ENCODE results near the gene LUC7L. TPM values are rescaled to one million over a fixed set of nuclear protein-coding genes. Genes with fewer than 3 reads are reported as not detected.
"Not testable (repeated sequence)": the region's sequence is repeated elsewhere in the genome, so short reads cannot be mapped to it uniquely, and the experiment has no call there.

The LUC7L gene
- total and polyA plus RNA-seq, 2 donors: 47.0 to 112 TPM

- 80% methylated on average over 22 of the region's 22 CpGs for WGBS
- Histone ChIP-seq H3K4me1 (ENCODE audit: insufficient read depth) (no peaks in the 10 kb centered on the region), H3K4me3 (ENCODE audit: low read depth, low read length) (no peak overlapping the region), H3K36me3 (ENCODE audit: insufficient read depth) (peaks cover 2% of the 10 kb centered on the region), H3K27ac (ENCODE audit: low read depth) (no peak overlapping the region)
- DNase-seq (ENCODE audit: extremely low spot score): no peak
Observed at GRCh38 chr16:229731-230281, 557 bp upstream of the LUC7L start.

DNA sequence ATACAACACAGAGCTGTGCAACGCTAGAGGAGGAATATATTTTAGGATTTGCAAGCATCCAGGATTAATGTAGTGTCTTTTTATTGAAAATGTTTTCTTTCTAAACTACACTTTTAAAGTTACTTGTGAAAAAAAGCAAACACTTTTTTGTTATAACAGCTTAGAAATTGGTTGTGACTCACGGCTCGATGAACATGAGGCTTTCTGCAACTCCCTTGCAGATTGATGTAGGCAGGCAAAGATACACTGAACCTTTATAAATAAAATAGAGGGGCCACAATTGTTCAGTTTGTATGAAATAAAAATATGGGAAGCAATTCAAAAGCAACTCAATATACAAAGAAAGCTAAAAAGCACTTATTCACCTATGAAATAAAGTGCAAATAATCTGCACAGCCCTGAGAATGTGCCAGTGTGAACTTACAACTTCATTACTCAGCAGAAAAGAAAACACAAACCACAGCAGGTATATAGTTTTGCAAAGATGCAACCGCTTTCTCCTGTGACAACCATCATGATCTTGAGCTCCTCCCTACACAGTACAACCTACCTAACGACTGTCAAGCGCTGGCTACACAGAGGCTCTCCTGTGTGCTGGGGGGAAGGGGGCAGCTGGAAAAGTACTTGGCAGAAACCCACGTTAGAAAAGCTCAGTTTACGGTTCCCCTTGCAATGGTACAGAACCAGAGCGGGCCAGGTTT lies 948 bp downstream of the LUC7L start:
- 18% methylated on average over 9 of the region's 9 CpGs for WGBS
- Histone ChIP-seq H3K27ac (ENCODE audit: low read depth) (no peak overlapping the region), H3K36me3 (ENCODE audit: insufficient read depth) (peaks cover 2% of the 10 kb centered on the region), H3K4me1 (ENCODE audit: insufficient read depth) (no peaks in the 10 kb centered on the region), H3K4me3 (ENCODE audit: low read depth, low read length) (peak overlapping the region; percentile 77)
- no peak for DNase-seq (ENCODE audit: extremely low spot score)

GRCh38 chr16:220021-220420 lies 9.2 kb downstream of the LUC7L start:
- Histone ChIP-seq H3K27ac (ENCODE audit: low read depth) (no peak overlapping the region), H3K36me3 (ENCODE audit: insufficient read depth) (peaks cover 7% of the 10 kb centered on the region), H3K4me3 (ENCODE audit: low read depth, low read length) (no peak overlapping the region), H3K4me1 (ENCODE audit: insufficient read depth) (no peaks in the 10 kb centered on the region)
- no peak for DNase-seq (ENCODE audit: extremely low spot score)
- 71% methylated on average over 4 of the region's 4 CpGs for WGBS

DNA sequence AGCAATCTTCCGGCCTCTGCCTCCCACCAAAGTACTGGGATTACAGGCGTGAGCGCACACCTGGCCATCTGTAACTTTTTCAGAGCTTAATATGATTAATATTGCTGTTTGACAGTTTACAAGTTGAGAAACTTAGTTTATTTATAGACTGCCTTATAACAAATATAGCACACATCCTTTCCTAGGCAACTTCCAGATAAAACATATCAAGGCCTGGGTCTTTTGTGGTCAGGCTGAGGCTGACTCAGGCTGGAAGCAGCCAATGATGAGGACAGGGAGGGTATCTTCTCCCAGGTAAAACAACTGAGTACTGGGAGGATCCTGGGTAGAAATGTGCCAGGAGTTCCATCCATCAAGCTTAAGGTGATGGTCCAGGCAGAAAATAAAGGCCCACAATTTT lies 16.2 kb downstream of the LUC7L start:
- no peak overlapping the region for H3K27ac ChIP-seq (ENCODE audit: low read depth)
- no peaks in the 10 kb centered on the region for H3K4me1 ChIP-seq (ENCODE audit: insufficient read depth)
- DNase-seq (ENCODE audit: extremely low spot score): no peak
- 88% methylated on average over 3 of the region's 3 CpGs for WGBS
- H3K36me3 ChIP-seq (ENCODE audit: insufficient read depth): peaks cover 4% of the 10 kb centered on the region
- no peak overlapping the region for H3K4me3 ChIP-seq (ENCODE audit: low read depth, low read length)

DNA sequence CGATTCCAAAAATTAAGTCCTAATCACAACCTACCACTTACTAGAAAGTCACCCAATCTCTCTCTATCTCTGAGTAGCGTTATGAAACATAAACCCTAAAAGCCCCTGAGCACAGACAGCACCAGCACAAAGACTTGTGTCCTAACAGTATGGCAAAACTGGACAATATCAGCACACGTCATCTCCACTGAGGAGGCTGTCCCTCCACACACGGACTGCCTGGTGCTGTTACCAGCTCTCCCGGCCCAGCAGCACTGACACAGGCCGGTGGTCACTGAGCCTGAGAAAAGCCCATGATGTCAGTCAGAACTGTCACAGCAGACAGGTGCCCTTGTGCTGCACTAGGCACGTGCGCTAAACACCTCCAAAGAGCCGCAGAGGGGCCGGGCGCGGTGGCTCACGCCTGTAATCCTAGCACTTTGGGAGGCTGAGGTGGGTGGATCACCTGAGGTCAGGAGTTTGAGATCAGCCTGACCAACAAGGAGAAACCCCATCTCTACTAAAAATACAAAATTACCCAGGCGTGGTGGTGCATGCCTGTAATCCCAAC lies 17.5 kb downstream of the LUC7L start:
- H3K4me1 ChIP-seq (ENCODE audit: insufficient read depth); DNase-seq (ENCODE audit: extremely low spot score); H3K4me3 ChIP-seq (ENCODE audit: low read depth, low read length); H3K36me3 ChIP-seq (ENCODE audit: insufficient read depth); H3K27ac ChIP-seq (ENCODE audit: low read depth): not testable (repeated sequence)
- 85% methylated on average over 14 of the region's 14 CpGs for WGBS

DNA sequence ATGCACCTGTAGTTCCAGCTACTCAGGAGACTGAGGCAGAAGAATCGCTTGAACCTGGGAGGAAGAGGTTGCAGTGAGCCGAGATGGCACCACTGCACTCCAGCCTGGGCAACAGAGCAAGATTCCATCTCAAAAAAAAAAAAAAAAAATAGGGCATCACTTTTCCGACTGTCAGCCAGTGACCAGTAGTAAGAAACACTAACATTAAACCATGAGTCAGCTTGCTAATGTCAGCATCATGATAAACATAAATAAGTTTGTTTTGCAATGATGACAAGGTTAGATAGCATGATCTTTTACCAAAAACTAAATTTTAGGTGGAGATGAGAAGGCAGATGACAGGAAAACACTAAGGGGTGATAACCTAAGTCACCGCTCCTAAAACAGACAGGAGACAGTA lies 19.9 kb downstream of the LUC7L start:
- not testable (repeated sequence) for DNase-seq (ENCODE audit: extremely low spot score); H3K4me3 ChIP-seq (ENCODE audit: low read depth, low read length); H3K36me3 ChIP-seq (ENCODE audit: insufficient read depth); H3K4me1 ChIP-seq (ENCODE audit: insufficient read depth); H3K27ac ChIP-seq (ENCODE audit: low read depth)
- WGBS: 81% methylated on average over 4 of the region's 4 CpGs

- H3K4me1 ChIP-seq (ENCODE audit: insufficient read depth); H3K4me3 ChIP-seq (ENCODE audit: low read depth, low read length); DNase-seq (ENCODE audit: extremely low spot score); H3K36me3 ChIP-seq (ENCODE audit: insufficient read depth); H3K27ac ChIP-seq (ENCODE audit: low read depth): not testable (repeated sequence)
- WGBS: 95% methylated on average over 9 of the region's 9 CpGs
Observed at GRCh38 chr16:204046-204445, 25.2 kb downstream of the LUC7L start.

- peaks cover 4% of the 10 kb centered on the region for H3K36me3 ChIP-seq (ENCODE audit: insufficient read depth)
- H3K4me1 ChIP-seq (ENCODE audit: insufficient read depth): no peaks in the 10 kb centered on the region
- no peak overlapping the region for H3K4me3 ChIP-seq (ENCODE audit: low read depth, low read length)
- H3K27ac ChIP-seq (ENCODE audit: low read depth): no peak overlapping the region
- DNase-seq (ENCODE audit: extremely low spot score): no peak
- WGBS: 97% methylated on average over 4 of the region's 4 CpGs
Observed at GRCh38 chr16:203246-203645, 26.0 kb downstream of the LUC7L start.

- WGBS: 94% methylated on average over 5 of the region's 5 CpGs
- Histone ChIP-seq H3K4me3 (ENCODE audit: low read depth, low read length) (no peak overlapping the region), H3K36me3 (ENCODE audit: insufficient read depth) (no peaks in the 10 kb centered on the region), H3K27ac (ENCODE audit: low read depth) (no peak overlapping the region), H3K4me1 (ENCODE audit: insufficient read depth) (no peaks in the 10 kb centered on the region)
- no peak for DNase-seq (ENCODE audit: extremely low spot score)
Observed at GRCh38 chr16:200388-200787, 28.9 kb downstream of the LUC7L start.

GRCh38 chr16:194516-194915 lies 34.7 kb downstream of the LUC7L start:
- no peak for DNase-seq (ENCODE audit: extremely low spot score)
- Histone ChIP-seq H3K27ac (ENCODE audit: low read depth) (no peak overlapping the region), H3K4me3 (ENCODE audit: low read depth, low read length) (no peak overlapping the region), H3K36me3 (ENCODE audit: insufficient read depth) (peaks cover 5% of the 10 kb centered on the region), H3K4me1 (ENCODE audit: insufficient read depth) (no peaks in the 10 kb centered on the region)
- 85% methylated on average over 6 of the region's 6 CpGs for whole genome bisulfite sequencing

- H3K4me3 ChIP-seq (ENCODE audit: low read depth, low read length): no peak overlapping the region
- H3K36me3 ChIP-seq (ENCODE audit: insufficient read depth): peaks cover 5% of the 10 kb centered on the region
- H3K4me1 ChIP-seq (ENCODE audit: insufficient read depth): no peaks in the 10 kb centered on the region
- DNase-seq (ENCODE audit: extremely low spot score): no peak
- no peak overlapping the region for H3K27ac ChIP-seq (ENCODE audit: low read depth)
- WGBS: 91% methylated on average over 15 of the region's 15 CpGs
Observed at GRCh38 chr16:193441-193840, 35.8 kb downstream of the LUC7L start.

DNA sequence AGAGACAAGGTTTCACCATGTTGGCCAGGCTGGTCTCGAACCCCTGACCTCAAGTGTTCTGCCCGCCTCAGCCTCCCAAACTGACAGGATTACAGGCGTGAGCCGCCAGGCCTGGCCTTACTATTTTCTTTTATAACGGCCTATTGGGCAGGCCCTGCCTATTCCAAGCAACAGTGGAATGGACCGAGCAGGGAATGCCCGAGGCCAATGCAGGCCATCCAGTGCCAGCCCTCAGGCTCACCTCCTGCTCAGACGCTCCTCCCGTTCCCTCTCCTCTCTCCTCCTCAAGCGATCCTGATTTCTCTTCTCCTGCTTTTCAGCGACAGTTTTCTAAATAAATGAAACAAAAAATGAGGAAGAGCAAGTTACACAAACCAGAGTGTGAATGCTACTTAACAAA lies 36.6 kb downstream of the LUC7L start:
- WGBS: 94% methylated on average over 11 of the region's 11 CpGs
- peaks cover 5% of the 10 kb centered on the region for H3K36me3 ChIP-seq (ENCODE audit: insufficient read depth)

GRCh38 chr16:191831-192230 lies 37.4 kb downstream of the LUC7L start:
- no peak overlapping the region for H3K4me3 ChIP-seq (ENCODE audit: low read depth, low read length)

More for the DNA sequence above, 36.6 kb downstream of the LUC7L start:
- DNase-seq (ENCODE audit: extremely low spot score): no peak
- Histone ChIP-seq H3K27ac (ENCODE audit: low read depth) (no peak overlapping the region), H3K4me1 (ENCODE audit: insufficient read depth) (no peaks in the 10 kb centered on the region), H3K4me3 (ENCODE audit: low read depth, low read length) (no peak overlapping the region)

GRCh38 chr16:189604-190186 lies 39.6 kb downstream of the LUC7L start:
- DNase-seq (ENCODE audit: extremely low spot score): no peak
- Histone ChIP-seq H3K36me3 (ENCODE audit: insufficient read depth) (peaks cover 5% of the 10 kb centered on the region), H3K4me3 (ENCODE audit: low read depth, low read length) (no peak overlapping the region), H3K27ac (ENCODE audit: low read depth) (no peak overlapping the region), H3K4me1 (ENCODE audit: insufficient read depth) (no peaks in the 10 kb centered on the region)
- WGBS: 94% methylated on average over 34 of the region's 34 CpGs

More at GRCh38 chr16:191831-192230, 37.4 kb downstream of the LUC7L start:
- no peaks in the 10 kb centered on the region for H3K4me1 ChIP-seq (ENCODE audit: insufficient read depth)
- H3K27ac ChIP-seq (ENCODE audit: low read depth): no peak overlapping the region
- WGBS: 89% methylated on average over 4 of the region's 4 CpGs
- peaks cover 7% of the 10 kb centered on the region for H3K36me3 ChIP-seq (ENCODE audit: insufficient read depth)
- DNase-seq (ENCODE audit: extremely low spot score): no peak

All from urinary bladder (tissue), 4 donors.